ENCODE measurements around the gene ACTR2.
"Not testable (repeated sequence)": the region's sequence is repeated elsewhere in the genome, so short reads cannot be mapped to it uniquely, and the experiment has no call there.

The ACTR2 gene

DNA sequence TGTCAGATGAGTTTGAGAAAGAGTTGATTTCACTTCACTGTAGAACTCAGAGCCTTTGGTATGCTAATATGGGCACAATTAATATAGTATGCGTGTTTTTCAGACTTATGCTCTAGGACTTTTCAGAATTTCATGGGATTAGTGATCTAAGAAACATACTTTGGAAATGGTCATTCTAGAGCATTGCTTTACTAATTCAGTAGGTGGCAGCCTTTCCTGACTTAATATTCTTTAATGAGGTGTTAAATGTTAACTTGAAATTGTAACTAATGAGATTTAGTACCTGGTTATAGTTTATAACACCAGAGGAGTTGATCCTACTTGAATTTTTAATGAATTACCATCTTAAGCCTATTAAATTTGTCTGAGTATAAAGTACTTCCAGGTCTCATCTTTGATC lies 28.4 kb downstream of the ACTR2 start:
- H3K4me3 ChIP-seq (ENCODE audit: low read depth, low read length), result no peak overlapping the region
- peak; percentile 16 for DNase-seq (ENCODE audit: low read depth)
- TF ChIP-seq POLR2A (IDR thresholded peaks at IDR 0.05; ENCODE audit: extremely low read depth, insufficient read length), result no peak
- TF ChIP-seq MYC (IDR thresholded peaks at IDR 0.05; ENCODE audit: low read depth, low read length), result no peak
- TF ChIP-seq, protein P1, sequence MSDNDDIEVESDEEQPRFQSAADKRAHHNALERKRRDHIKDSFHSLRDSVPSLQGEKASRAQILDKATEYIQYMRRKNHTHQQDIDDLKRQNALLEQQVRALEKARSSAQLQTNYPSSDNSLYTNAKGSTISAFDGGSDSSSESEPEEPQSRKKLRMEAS (IDR thresholded peaks at IDR 0.05; ENCODE audit: low read depth, low read length), result no peak
- TF ChIP-seq, protein P2, sequence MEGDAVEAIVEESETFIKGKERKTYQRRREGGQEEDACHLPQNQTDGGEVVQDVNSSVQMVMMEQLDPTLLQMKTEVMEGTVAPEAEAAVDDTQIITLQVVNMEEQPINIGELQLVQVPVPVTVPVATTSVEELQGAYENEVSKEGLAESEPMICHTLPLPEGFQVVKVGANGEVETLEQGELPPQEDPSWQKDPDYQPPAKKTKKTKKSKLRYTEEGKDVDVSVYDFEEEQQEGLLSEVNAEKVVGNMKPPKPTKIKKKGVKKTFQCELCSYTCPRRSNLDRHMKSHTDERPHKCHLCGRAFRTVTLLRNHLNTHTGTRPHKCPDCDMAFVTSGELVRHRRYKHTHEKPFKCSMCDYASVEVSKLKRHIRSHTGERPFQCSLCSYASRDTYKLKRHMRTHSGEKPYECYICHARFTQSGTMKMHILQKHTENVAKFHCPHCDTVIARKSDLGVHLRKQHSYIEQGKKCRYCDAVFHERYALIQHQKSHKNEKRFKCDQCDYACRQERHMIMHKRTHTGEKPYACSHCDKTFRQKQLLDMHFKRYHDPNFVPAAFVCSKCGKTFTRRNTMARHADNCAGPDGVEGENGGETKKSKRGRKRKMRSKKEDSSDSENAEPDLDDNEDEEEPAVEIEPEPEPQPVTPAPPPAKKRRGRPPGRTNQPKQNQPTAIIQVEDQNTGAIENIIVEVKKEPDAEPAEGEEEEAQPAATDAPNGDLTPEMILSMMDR (IDR thresholded peaks at IDR 0.05; ENCODE audit: low read depth, low read length), result no peak

DNA sequence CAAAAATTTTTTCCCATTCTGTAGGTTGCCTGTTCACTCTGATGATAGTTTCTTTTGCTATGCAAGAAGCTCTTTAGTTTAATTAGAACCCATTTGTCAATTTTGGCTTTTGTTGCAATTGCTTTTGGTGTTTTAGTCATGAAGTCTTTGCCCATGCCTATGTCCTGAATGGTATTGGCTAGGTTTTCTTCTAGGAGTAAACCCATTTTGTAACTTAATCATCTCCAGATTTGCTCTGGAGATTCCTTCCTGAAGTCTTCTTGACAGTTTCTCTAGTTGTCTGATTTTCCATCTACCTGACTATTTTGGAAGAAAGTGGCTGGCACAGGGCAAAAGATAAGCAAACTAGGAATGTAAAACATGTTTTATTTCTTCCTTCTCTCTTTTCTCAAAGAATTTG lies 30.2 kb downstream of the ACTR2 start:
- not testable (repeated sequence) for H3K4me3 ChIP-seq (ENCODE audit: low read depth, low read length)

DNA sequence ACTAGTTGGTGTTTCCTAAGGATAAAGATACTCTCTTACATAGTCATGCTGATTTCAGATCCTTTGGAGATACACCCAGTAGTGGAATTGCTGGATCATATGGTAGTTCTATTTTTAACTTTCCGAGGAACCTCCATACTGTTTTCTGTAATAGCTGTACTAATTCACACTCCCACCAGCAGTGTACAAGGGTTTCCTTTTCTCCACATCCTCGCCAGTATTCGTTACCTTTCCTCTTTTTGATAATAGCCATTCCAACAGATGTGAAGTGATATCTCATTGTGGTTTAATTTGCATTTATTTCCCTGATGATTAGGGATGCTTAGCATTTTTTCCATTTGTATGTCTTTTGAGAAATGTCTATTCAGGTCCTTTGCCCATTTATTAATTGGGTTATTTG lies 34.0 kb downstream of the ACTR2 start:
- H3K4me3 ChIP-seq (ENCODE audit: low read depth, low read length), result no peak overlapping the region
- DNase-seq (ENCODE audit: low read depth), result no peak

More for the DNA sequence above, 30.2 kb downstream of the ACTR2 start:
- DNase-seq (ENCODE audit: low read depth), result not testable (repeated sequence)

DNA sequence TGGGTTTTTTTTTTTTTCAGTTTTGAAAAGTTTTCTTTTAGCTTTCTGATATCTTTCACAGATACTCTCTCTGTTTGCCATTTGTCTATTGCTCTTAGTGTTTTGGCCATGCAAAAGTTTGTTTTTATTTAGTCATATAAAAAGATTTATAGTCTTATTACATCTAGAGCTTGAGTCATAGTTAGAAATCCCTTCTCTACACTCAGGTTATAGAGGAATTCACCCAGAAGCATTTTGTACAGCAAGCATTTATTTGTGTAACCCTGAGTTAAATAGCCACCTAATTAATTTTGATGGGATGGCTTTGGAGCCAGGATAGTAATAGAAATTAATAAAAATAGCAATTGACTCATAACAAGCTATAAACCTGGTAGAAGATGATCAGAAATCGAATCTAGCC lies 35.6 kb downstream of the ACTR2 start:
- DNase-seq (ENCODE audit: low read depth), result no peak
- no peak overlapping the region for H3K4me3 ChIP-seq (ENCODE audit: low read depth, low read length)
- TF ChIP-seq POLR2A (IDR thresholded peaks at IDR 0.05; ENCODE audit: extremely low read depth, insufficient read length), result no peak
- TF ChIP-seq, protein P1 (IDR thresholded peaks at IDR 0.05; ENCODE audit: low read depth, low read length), result no peak
- TF ChIP-seq, protein P2 (IDR thresholded peaks at IDR 0.05; ENCODE audit: low read depth, low read length), result no peak
- TF ChIP-seq MYC (IDR thresholded peaks at IDR 0.05; ENCODE audit: low read depth, low read length), result no peak

More for the DNA sequence above, 34.0 kb downstream of the ACTR2 start:
- TF ChIP-seq, protein P2 (IDR thresholded peaks at IDR 0.05; ENCODE audit: low read depth, low read length), result no peak
- TF ChIP-seq POLR2A (IDR thresholded peaks at IDR 0.05; ENCODE audit: extremely low read depth, insufficient read length) (no peak), MYC (IDR thresholded peaks at IDR 0.05; ENCODE audit: low read depth, low read length) (no peak)
- TF ChIP-seq, protein P1 (IDR thresholded peaks at IDR 0.05; ENCODE audit: low read depth, low read length), result no peak

DNA sequence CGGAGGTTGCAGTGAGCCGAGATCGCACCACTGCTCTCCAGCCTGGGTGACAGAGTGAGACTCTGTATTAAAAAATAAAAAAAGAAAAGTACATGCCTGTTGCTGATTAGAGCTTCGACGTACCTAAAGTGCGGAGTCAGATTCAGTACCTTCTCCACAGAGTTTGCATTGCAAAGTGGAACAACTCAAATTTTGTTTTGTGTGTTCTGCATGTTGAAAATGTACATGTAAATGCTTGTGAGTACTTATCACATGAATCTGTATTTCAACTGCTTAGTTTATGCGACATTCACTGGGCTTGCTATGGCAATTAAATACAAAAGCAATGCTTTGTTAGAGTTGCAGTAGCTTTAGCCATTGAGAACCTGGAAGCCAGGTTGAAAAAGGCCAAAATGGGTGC lies 36.4 kb downstream of the ACTR2 start:
- DNase-seq (ENCODE audit: low read depth), result no peak
- TF ChIP-seq POLR2A (IDR thresholded peaks at IDR 0.05; ENCODE audit: extremely low read depth, insufficient read length) (no peak), MYC (IDR thresholded peaks at IDR 0.05; ENCODE audit: low read depth, low read length) (no peak)
- TF ChIP-seq, protein P2 (IDR thresholded peaks at IDR 0.05; ENCODE audit: low read depth, low read length), result no peak
- TF ChIP-seq, protein P1 (IDR thresholded peaks at IDR 0.05; ENCODE audit: low read depth, low read length), result no peak
- H3K4me3 ChIP-seq (ENCODE audit: low read depth, low read length), result no peak overlapping the region

DNA sequence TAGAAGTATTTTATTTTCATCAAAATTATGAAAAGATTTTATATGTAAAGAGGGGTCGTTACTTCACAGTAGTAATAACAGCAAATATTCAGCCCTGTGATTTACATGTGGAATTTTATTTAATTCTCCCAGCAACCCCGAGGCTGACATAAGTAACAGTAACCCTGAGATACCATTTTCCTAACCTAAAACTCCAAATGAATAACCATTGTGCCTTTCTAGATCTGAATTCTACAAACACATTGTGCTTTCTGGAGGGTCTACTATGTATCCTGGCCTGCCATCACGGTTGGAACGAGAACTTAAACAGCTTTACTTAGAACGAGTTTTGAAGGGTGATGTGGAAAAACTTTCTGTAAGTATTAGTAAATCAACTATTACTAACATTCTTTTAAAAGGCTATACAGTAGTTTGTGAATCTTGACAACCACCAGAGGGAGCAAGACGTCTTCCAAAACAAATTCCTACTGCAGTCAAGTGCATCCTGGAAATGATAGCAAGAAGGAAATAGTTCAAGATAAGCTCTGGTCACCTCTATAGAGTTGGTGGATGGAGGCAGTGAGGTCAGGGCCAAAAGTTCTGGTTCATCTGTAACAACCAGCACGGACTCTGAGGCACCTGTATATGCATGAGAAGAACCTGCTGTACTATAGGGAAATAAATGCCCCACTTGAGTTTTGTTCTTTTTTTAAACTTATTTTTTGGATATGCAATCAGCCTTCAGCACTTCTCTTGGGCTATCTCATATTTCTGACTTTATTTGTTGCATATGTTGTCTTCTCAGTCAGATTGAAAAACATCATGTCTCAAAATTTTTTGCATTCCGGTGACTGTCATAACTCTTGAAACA lies 37.4 kb downstream of the ACTR2 start:
- TF ChIP-seq, protein P2 (IDR thresholded peaks at IDR 0.05; ENCODE audit: low read depth, low read length), result peak; percentile 59
- TF ChIP-seq MYC (IDR thresholded peaks at IDR 0.05; ENCODE audit: low read depth, low read length) (no peak), POLR2A (IDR thresholded peaks at IDR 0.05; ENCODE audit: extremely low read depth, insufficient read length) (no peak)
- TF ChIP-seq, protein P1 (IDR thresholded peaks at IDR 0.05; ENCODE audit: low read depth, low read length), result no peak
- H3K4me3 ChIP-seq (ENCODE audit: low read depth, low read length), result no peak overlapping the region
- DNase-seq (ENCODE audit: low read depth), result peak; percentile 81
